ENCODE results near the gene MED12L.

- TF ChIP-seq, protein P1, sequence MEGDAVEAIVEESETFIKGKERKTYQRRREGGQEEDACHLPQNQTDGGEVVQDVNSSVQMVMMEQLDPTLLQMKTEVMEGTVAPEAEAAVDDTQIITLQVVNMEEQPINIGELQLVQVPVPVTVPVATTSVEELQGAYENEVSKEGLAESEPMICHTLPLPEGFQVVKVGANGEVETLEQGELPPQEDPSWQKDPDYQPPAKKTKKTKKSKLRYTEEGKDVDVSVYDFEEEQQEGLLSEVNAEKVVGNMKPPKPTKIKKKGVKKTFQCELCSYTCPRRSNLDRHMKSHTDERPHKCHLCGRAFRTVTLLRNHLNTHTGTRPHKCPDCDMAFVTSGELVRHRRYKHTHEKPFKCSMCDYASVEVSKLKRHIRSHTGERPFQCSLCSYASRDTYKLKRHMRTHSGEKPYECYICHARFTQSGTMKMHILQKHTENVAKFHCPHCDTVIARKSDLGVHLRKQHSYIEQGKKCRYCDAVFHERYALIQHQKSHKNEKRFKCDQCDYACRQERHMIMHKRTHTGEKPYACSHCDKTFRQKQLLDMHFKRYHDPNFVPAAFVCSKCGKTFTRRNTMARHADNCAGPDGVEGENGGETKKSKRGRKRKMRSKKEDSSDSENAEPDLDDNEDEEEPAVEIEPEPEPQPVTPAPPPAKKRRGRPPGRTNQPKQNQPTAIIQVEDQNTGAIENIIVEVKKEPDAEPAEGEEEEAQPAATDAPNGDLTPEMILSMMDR (IDR thresholded peaks at IDR 0.05; ENCODE audit: low read length): no peak
- no peak for TF ChIP-seq EZH2phosphoT487 (IDR thresholded peaks at IDR 0.05; ENCODE audit: low read length)
- no peak for TF ChIP-seq EZH2 (optimal IDR thresholded peaks at IDR 0.05; ENCODE audit: low read depth, low read length)
Measured at GRCh38 chr3:151383956-151384355, 298.5 kb downstream of the MED12L start.
